Panc1 (cell line): ENCODE results near the gene RBFOX1. TPM values are rescaled to one million over a fixed set of nuclear protein-coding genes. Genes with fewer than 3 reads are reported as not detected.
"Not testable (repeated sequence)": the region's sequence is repeated elsewhere in the genome, so short reads cannot be mapped to it uniquely, and the experiment has no call there.

ENCODE experiments used
- ATAC-seq: fragments of 200-7000 bp; cut with Tn5 transposase; 2 replicates; pipeline ENCODE4 v1.9.1; 2020; ENCODE audit warnings: mild to moderate bottlenecking, moderate library complexity
- BruUV-seq: library from RNA; stranded (reverse); fragments of 400-500 nt; replicated peaks from 2 replicates; lab custom pipeline; 2021; lab: Mats Ljungman, UMichigan
- CTCF ChIA-PET: fragments of 300-600 bp; sonication (Branson Sonifier 250); formaldehyde crosslinking; loops from one replicate; lab custom pipeline; 2022; ENCODE audit warnings: antibody characterized with exemption; lab: Charles Lee
- POLR2A ChIA-PET: fragments of 300-600 bp; sonication (Branson Sonifier 250); formaldehyde crosslinking; loops from one replicate; lab custom pipeline; 2022; ENCODE audit warnings: antibody characterized with exemption; lab: Charles Lee
- DNase-seq: peaks from one replicate; pipeline ENCODE4 v3.0.0-alpha.2; 2010; ENCODE audit warnings: low read depth, low spot score
- H3K27ac ChIP-seq: 2 replicates; pipeline ENCODE4 v1.5.1; 2011; ENCODE audit warnings: mild to moderate bottlenecking, low read length, inconsistent platforms
- H3K27me3 ChIP-seq: fragments of 200-500 bp; sonication (Bioruptor generic); 2 replicates; pipeline ENCODE4 v1.6.0; 2014; ENCODE audit warnings: low read length, inconsistent platforms; ENCODE audit not compliant: control insufficient read depth, insufficient read depth
- H3K36me3 ChIP-seq: fragments of 200-500 bp; sonication (Bioruptor generic); 2 replicates; pipeline ENCODE4 v1.5.1; 2014; ENCODE audit warnings: inconsistent platforms, mild to moderate bottlenecking, low read length, moderate library complexity; ENCODE audit not compliant: control insufficient read depth, insufficient read depth
- H3K4me1 ChIP-seq: 2 replicates; pipeline ENCODE4 v1.5.1; 2011; ENCODE audit warnings: inconsistent platforms, mild to moderate bottlenecking, low read length, moderate library complexity; ENCODE audit not compliant: control insufficient read depth, insufficient read depth
- H3K4me3 ChIP-seq, 2 experiments: 2 replicates each; pipeline ENCODE4 v1.5.1; 2011 to 2012; ENCODE audit warnings: low read depth in 2 of 2, low read length in 2 of 2, mild to moderate bottlenecking in 2 of 2, inconsistent platforms in 1 of 2, moderate library complexity in 1 of 2
- H3K9me3 ChIP-seq: fragments of 200-500 bp; sonication (Bioruptor generic); 2 replicates; pipeline ENCODE4 v1.5.1; 2014; ENCODE audit warnings: low read depth, mild to moderate bottlenecking, inconsistent platforms, low read length, moderate library complexity; ENCODE audit not compliant: control insufficient read depth, insufficient read depth
- POLR2AphosphoS5 ChIP-seq: IDR thresholded peaks from 2 replicates; pipeline ENCODE4 v1.6.1; 2012; ENCODE audit warnings: mild to moderate bottlenecking, low read depth, low read length, moderate library complexity
- SIN3A ChIP-seq: IDR thresholded peaks from 2 replicates; pipeline ENCODE4 v1.6.1; 2012; ENCODE audit warnings: low read depth, mild to moderate bottlenecking, low read length, moderate library complexity, borderline replicate concordance; ENCODE audit not compliant: insufficient read depth
- TCF7L2 ChIP-seq: IDR thresholded peaks from 2 replicates; pipeline ENCODE4 v1.6.1; 2011; ENCODE audit warnings: mild to moderate bottlenecking, low read depth, low read length, inconsistent platforms
- in situ Hi-C: cut with HindIII; loops from 2 replicates; pipeline ENCODE4 v1.10.0; 2016; ENCODE audit warnings: low sequenced_read_pairs, low pct_unique_long_range_greater_than_20kb
- intact Hi-C: fragments of 100-400 bp; cut with micrococcal nuclease; formaldehyde crosslinking; loops from one replicate; pipeline ENCODE4 v1.10.0; 2022; ENCODE audit not compliant: unreplicated experiment
- total RNA-seq: library from RNA; stranded (reverse); gene quantifications from one replicate; pipeline ENCODE4 v1.2.1, GENCODE V29; 2021; ENCODE audit not compliant: unreplicated experiment
- TF ChIP-seq, protein P1 (sequence below), 2 experiments: IDR thresholded peaks; 2 replicates each; pipeline ENCODE4 v1.6.1; 2011 to 2012; ENCODE audit warnings: low read depth in 2 of 2, control low read depth in 1 of 2, low read length in 1 of 2, mild to moderate bottlenecking in 1 of 2, moderate library complexity in 1 of 2; ENCODE audit not compliant: insufficient read depth in 1 of 2
- TF ChIP-seq, protein P2 (sequence below): fragments of 450-650 bp; IDR thresholded peaks from 2 replicates; pipeline ENCODE4 v1.5.1; 2017; ENCODE audit warnings: mild to moderate bottlenecking

RBFOX1 gene
- total RNA-seq, 1 experiment from 2014 or later = not detected

DNA sequence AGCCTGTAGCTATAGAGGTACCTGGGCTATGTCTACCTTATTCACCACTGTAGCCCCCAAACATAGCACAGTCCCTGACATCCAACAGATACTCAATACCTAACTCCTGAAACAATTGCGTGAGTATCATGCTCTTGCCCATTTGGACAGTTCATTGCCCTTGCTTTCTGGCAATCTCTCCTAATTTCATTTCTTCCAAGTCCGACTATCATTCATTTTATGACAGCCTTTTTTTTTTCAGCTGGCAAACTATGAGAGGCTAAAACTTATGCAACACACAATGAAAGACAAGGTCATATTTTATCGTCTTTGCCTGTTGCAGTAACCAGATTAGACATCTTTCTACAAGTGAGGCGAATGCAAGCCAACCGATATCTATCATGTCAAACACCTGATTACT, 169.2 kb downstream of the RBFOX1 start:
- in situ Hi-C loops (no loop called here), intact Hi-C loops (no loop called here)
- no peak for TF ChIP-seq POLR2AphosphoS5
- TF ChIP-seq TCF7L2 = no peak
- TF ChIP-seq, protein P1, sequence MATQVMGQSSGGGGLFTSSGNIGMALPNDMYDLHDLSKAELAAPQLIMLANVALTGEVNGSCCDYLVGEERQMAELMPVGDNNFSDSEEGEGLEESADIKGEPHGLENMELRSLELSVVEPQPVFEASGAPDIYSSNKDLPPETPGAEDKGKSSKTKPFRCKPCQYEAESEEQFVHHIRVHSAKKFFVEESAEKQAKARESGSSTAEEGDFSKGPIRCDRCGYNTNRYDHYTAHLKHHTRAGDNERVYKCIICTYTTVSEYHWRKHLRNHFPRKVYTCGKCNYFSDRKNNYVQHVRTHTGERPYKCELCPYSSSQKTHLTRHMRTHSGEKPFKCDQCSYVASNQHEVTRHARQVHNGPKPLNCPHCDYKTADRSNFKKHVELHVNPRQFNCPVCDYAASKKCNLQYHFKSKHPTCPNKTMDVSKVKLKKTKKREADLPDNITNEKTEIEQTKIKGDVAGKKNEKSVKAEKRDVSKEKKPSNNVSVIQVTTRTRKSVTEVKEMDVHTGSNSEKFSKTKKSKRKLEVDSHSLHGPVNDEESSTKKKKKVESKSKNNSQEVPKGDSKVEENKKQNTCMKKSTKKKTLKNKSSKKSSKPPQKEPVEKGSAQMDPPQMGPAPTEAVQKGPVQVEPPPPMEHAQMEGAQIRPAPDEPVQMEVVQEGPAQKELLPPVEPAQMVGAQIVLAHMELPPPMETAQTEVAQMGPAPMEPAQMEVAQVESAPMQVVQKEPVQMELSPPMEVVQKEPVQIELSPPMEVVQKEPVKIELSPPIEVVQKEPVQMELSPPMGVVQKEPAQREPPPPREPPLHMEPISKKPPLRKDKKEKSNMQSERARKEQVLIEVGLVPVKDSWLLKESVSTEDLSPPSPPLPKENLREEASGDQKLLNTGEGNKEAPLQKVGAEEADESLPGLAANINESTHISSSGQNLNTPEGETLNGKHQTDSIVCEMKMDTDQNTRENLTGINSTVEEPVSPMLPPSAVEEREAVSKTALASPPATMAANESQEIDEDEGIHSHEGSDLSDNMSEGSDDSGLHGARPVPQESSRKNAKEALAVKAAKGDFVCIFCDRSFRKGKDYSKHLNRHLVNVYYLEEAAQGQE (IDR thresholded peaks at IDR 0.05; ENCODE audit: insufficient read depth in 1 of 2, low read depth in 2 of 2, low read length in 1 of 2) = no peak
- TF ChIP-seq, protein P2, sequence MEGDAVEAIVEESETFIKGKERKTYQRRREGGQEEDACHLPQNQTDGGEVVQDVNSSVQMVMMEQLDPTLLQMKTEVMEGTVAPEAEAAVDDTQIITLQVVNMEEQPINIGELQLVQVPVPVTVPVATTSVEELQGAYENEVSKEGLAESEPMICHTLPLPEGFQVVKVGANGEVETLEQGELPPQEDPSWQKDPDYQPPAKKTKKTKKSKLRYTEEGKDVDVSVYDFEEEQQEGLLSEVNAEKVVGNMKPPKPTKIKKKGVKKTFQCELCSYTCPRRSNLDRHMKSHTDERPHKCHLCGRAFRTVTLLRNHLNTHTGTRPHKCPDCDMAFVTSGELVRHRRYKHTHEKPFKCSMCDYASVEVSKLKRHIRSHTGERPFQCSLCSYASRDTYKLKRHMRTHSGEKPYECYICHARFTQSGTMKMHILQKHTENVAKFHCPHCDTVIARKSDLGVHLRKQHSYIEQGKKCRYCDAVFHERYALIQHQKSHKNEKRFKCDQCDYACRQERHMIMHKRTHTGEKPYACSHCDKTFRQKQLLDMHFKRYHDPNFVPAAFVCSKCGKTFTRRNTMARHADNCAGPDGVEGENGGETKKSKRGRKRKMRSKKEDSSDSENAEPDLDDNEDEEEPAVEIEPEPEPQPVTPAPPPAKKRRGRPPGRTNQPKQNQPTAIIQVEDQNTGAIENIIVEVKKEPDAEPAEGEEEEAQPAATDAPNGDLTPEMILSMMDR = no peak
- no peak for TF ChIP-seq SIN3A
- no peaks in the 10 kb centered on the region for H3K9me3 ChIP-seq
- ChIA-PET POLR2A (no interaction called here), CTCF (no interaction called here)
- H3K4me1 ChIP-seq = no peaks in the 10 kb centered on the region
- BruUV-seq = no TSS peak
- ATAC-seq = no peak
- DNase-seq = no peak
- H3K4me3 ChIP-seq = no peak overlapping the region
- no peak overlapping the region for H3K27ac ChIP-seq
- H3K36me3 ChIP-seq = no peaks in the 10 kb centered on the region
- H3K27me3 ChIP-seq = no peaks in the 10 kb centered on the region

DNA sequence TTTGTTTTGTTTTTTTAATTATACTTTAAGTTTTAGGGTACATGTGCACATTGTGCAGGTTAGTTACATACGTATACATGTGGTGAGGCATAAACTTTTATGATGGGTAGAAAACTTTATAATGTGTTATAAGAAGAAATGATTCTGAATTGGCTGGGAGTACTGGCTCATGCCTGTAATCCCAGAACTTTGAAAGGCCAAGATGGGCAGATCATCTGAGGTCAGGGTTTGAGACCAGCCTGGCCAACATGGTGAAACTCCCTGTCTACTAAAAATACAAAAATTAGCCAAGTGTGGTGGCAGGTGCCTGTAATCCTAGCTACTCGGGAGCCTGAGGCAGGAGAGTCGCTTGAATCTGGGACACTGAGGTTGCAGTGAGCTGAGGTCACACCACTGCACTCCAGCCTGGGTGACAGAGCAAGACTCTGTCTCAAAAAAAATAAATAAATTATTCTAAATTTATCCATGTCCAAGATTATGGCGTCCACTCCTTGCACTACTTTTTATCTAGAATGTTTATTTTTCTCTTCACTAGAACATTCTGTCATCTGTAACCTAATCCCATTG, 170.0 kb downstream of the RBFOX1 start:
- CTCF ChIA-PET, H3K36me3 ChIP-seq, H3K4me3 ChIP-seq, BruUV-seq, H3K27ac ChIP-seq, intact Hi-C loops, in situ Hi-C loops, DNase-seq, POLR2A ChIA-PET, ATAC-seq, H3K4me1 ChIP-seq, H3K27me3 ChIP-seq, H3K9me3 ChIP-seq: not testable (repeated sequence)

DNA sequence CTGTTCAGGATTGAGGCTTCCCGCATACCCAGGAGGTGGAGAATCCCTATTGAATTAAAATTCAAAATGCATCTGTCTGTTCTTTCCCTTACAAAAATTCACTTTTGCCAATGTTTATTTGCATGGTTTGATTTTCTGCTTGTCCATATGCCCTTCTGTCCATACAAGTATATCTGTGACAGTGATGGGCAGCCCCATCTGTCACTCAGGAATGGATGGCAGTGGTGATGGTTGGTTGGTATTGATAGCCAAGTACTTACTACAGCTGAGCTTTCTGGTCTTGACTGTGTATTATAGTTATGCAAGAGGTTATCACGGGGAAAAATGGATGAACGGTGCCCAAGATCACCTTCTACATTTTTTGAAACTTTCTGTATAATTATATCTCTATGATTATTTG, 171.0 kb downstream of the RBFOX1 start:
- in situ Hi-C loops = no loop called here
- DNase-seq = no peak
- no peak for ATAC-seq
- POLR2A ChIA-PET = no interaction called here
- Histone ChIP-seq H3K4me1 (no peaks in the 10 kb centered on the region), H3K27me3 (no peaks in the 10 kb centered on the region), H3K9me3 (no peaks in the 10 kb centered on the region), H3K27ac (no peak overlapping the region), H3K4me3 (no peak overlapping the region), H3K36me3 (no peaks in the 10 kb centered on the region)
- TF ChIP-seq TCF7L2 (no peak), SIN3A (no peak), POLR2AphosphoS5 (no peak)
- TF ChIP-seq, protein P2 = no peak
- TF ChIP-seq, protein P1 (IDR thresholded peaks at IDR 0.05; ENCODE audit: insufficient read depth in 1 of 2, low read depth in 2 of 2, low read length in 1 of 2) = no peak
- CTCF ChIA-PET = no interaction called here
- BruUV-seq = no TSS peak
- intact Hi-C loops = no loop called here
